HK-2 (cell line): ENCODE measurements around the gene KRTAP5-1.

Experiments
- DNase-seq: peaks from one replicate; pipeline ENCODE4 v3.0.0-alpha.2; 2018; ENCODE audit not compliant: unreplicated experiment

Gene KRTAP5-1

GRCh38 chr11:1545432-1545831 lies 39.7 kb downstream of the KRTAP5-1 start:
- no peak for DNase-seq

DNA sequence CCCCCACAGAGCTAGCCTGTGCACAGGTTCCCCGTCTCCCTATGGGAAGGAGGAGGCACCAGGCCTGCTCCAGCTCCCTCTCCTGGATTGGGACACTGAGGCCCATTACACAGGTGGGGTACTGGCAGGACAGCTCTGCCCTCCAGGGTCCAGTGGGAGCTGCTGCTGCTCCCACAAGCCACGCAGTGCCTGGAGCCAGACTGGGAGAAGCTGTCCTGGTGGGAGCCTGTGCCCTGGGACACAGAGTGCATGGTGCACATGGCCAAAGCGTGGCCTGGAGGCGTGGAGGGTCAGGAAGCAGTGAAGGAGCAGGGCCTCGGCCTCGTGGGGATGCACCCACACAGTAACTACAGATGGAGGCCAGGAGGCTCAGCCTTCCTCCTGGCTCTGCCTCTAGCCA lies 40.5 kb downstream of the KRTAP5-1 start:
- no peak for DNase-seq

DNA sequence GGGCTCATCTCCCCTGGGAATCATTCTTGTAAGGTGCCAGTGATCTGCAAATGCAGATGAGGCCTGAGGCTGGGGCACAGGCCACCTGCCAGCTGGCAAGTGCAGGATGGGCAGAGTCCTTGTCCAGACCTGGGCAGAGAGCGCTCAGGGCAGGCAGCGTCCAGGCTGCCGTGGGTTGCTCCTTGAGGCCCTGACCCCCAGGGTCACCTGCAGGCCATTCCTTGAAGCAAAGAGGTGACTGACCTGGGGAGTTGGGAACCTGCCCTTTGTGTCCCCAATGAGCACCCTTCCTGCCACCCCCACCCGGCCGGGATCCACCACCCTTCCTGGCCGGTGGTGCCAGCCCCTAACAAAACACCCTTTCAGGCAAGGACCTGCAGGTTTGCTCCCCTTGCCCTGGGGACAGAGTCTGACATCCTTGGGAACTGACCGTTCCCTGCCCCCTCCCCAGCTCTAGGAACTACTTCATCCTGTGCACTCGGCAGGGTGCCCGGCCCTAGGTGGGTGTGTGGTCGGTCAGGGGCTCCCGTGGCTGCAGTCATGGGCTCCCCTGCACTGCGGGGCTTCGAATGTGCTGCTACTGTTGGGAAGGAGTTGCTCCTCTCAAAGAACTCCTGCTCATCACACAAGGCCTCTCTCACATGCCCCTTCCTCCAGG lies 41.3 kb downstream of the KRTAP5-1 start:
- DNase-seq: no peak

DNA sequence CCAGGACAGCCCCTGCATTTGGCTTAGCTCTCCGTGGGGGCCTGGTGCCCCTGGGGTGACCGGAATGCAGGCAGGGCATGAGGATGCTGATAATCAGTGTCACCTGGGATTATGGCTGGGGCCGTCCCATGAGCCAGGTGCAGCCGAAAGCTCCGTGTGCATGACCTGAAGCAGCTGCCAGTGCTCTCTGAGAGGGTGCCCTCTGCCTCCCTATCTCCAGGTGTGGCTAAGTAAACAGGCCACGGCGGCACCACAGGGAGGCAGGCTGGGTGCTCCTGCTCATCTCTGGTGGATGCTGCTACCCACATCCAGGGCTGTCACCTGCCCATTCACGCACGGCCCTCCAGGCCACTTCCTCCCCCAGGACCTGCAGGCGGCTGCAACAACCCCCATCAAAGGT lies 42.8 kb downstream of the KRTAP5-1 start:
- no peak for DNase-seq

DNA sequence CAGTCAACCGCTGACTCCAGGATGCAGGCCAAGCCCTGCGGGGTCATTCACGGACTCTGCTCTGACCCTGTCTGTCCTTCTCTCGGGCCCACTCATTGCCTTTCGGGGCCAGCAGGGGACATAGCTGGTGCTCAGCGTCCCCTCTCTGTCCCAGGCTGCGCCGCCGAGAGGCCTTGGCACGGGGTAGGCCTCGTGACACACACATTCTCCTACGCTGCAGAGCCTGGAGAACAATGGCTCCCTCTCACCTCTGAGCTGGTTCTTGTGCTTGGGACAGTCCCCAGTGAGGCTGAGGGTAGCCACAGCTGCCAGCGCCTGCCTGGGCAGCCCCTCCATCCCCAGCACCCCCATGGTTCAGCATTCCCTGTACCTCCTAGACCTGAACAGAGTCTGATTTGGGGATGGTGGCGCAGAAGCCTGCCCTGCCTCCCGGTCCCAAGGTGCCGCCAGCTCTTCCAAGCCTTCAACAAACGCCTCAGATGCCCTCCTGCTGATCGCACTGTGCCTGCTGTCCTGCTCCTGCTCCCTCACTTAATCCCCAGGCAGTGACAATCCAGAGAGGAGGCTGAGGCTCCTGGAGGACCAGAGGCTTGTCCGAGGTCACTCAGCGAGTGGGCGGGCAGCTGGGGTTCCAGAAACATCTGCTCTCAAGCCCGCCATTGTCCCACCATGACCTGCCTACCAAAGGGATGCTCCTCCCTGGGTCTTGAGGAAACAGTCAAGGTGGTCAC lies 43.4 kb downstream of the KRTAP5-1 start:
- DNase-seq: no peak

DNA sequence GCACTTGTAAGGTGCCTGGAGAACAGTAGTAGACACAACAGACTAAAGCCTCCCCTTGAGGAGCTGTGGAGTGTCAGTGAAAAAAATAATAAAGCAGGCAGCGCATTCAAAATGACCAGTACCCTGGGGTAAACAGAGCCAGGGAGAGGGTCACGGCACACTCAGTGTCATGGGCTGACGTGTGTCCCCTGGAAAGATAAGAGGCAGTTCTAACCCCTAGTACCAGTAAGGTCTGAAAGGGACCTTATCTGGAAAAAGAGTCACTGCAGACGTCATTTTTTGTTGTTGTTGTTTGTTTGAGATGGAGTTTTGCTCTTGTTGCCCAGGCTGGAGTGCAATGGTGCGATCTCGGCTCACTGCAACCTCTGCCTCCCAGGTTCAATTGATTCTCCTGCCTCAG lies 45.0 kb downstream of the KRTAP5-1 start:
- no peak for DNase-seq

GRCh38 chr11:1538153-1538552 lies 46.9 kb downstream of the KRTAP5-1 start:
- DNase-seq: no peak

- DNase-seq: no peak
Measured at GRCh38 chr11:1536065-1536843, 48.8 kb downstream of the KRTAP5-1 start.

- no peak for DNase-seq
Measured at GRCh38 chr11:1534682-1535081, 50.4 kb downstream of the KRTAP5-1 start.
